IMR-90 (cell line): ENCODE results near the gene AP3B1. TPM values are rescaled to one million over a fixed set of nuclear protein-coding genes. Genes with fewer than 3 reads are reported as not detected.
A peak's percentile ranks its signal among the peaks of the same experiment; 100 is the strongest.

Experiments
- ATAC-seq: fragments of 200-7000 bp; cut with Tn5 transposase; 2 replicates; pipeline ENCODE4 v1.9.1; 2020; ENCODE audit warnings: low read depth, mild to moderate bottlenecking, moderate library complexity
- BruUV-seq: library from RNA; stranded (reverse); fragments of 400-500 nt; replicated peaks from 2 replicates; lab custom pipeline; 2021; lab: Mats Ljungman, UMichigan
- CTCF ChIA-PET: fragments of 300-600 bp; formaldehyde crosslinking; extraction: SDS; loops from one replicate; lab custom pipeline; 2021; ENCODE audit warnings: antibody characterized with exemption; lab: Yijun Ruan, JAX
- POLR2A ChIA-PET: fragments of 300-600 bp; sonication (Branson Sonifier 250); formaldehyde crosslinking; loops from one replicate; lab custom pipeline; 2022; ENCODE audit warnings: antibody characterized with exemption; ENCODE audit not compliant: unreplicated experiment; lab: Charles Lee
- DNase-seq: peaks from one replicate; pipeline ENCODE4 v3.0.0; 2013
- H2AFZ ChIP-seq: replicated peaks from 2 replicates; pipeline ENCODE3; 2013; ENCODE audit warnings: low read length, mild to moderate bottlenecking; ENCODE audit not compliant: poor library complexity
- H2AK5ac ChIP-seq: 2 replicates; pipeline ENCODE4 v1.6.1; 2013; ENCODE audit warnings: low read depth, low read length, inconsistent platforms
- H2AK9ac ChIP-seq: replicated peaks from 2 replicates; pipeline ENCODE3; 2013; ENCODE audit warnings: mild to moderate bottlenecking, low read depth, low read length, moderate library complexity; ENCODE audit not compliant: poor library complexity
- H2BK120ac ChIP-seq: 2 replicates; pipeline ENCODE4 v1.6.1; 2013; ENCODE audit warnings: low read depth, low read length, inconsistent platforms
- H2BK15ac ChIP-seq: 3 replicates; pipeline ENCODE4 v1.6.1; 2013; ENCODE audit warnings: low read depth, low read length, inconsistent platforms
- H2BK20ac ChIP-seq: 2 replicates; pipeline ENCODE4 v1.6.1; 2013; ENCODE audit warnings: low read depth, mild to moderate bottlenecking, inconsistent platforms, low read length, moderate library complexity
- H2BK5ac ChIP-seq: 2 replicates; pipeline ENCODE4 v1.6.1; 2013; ENCODE audit warnings: mild to moderate bottlenecking, low read depth, low read length, inconsistent platforms; ENCODE audit not compliant: poor library complexity, severe bottlenecking
- H3K14ac ChIP-seq: replicated peaks from 2 replicates; pipeline ENCODE4 v1.6.1; 2013; ENCODE audit warnings: low read depth, low read length, inconsistent platforms
- H3K18ac ChIP-seq: 2 replicates; pipeline ENCODE4 v1.6.1; 2013; ENCODE audit warnings: low read depth, low read length, control low read depth
- H3K23ac ChIP-seq: 2 replicates; pipeline ENCODE4 v1.6.1; 2013; ENCODE audit warnings: low read depth, low read length, inconsistent platforms
- H3K27ac ChIP-seq: 2 replicates; pipeline ENCODE4 v1.5.1; 2013; ENCODE audit warnings: mild to moderate bottlenecking, control low read depth, low read length; ENCODE audit not compliant: insufficient read depth
- H3K27me3 ChIP-seq: 2 replicates; pipeline ENCODE4 v1.6.1; 2013; ENCODE audit warnings: low read length; ENCODE audit not compliant: control insufficient read depth, insufficient read depth
- H3K36me3 ChIP-seq: 2 replicates; pipeline ENCODE4 v1.6.1; 2013; ENCODE audit warnings: low read length, mixed read lengths; ENCODE audit not compliant: control insufficient read depth, insufficient read depth
- H3K4ac ChIP-seq: 2 replicates; pipeline ENCODE4 v1.6.1; 2013; ENCODE audit warnings: low read depth, low read length, inconsistent platforms
- H3K4me1 ChIP-seq: 2 replicates; pipeline ENCODE4 v1.6.1; 2013; ENCODE audit warnings: low read length, mixed read lengths; ENCODE audit not compliant: control insufficient read depth, insufficient read depth
- H3K4me2 ChIP-seq: 2 replicates; pipeline ENCODE4 v1.6.1; 2013; ENCODE audit warnings: low read depth, mild to moderate bottlenecking, control low read depth, low read length, moderate library complexity
- H3K4me3 ChIP-seq: 2 replicates; pipeline ENCODE4 v1.5.1; 2013; ENCODE audit warnings: low read depth, mild to moderate bottlenecking, control low read depth, low read length, moderate library complexity; ENCODE audit not compliant: insufficient read depth
- H3K56ac ChIP-seq: 2 replicates; pipeline ENCODE4 v1.6.1; 2013; ENCODE audit warnings: low read length, inconsistent platforms; ENCODE audit not compliant: insufficient read depth; ENCODE audit errors: extremely low read depth
- H3K79me1 ChIP-seq, 2 experiments: 2 replicates each; pipeline ENCODE4 v1.6.1; 2013; ENCODE audit warnings: low read length in 2 of 2, inconsistent platforms in 1 of 2, low read depth in 1 of 2
- H3K9ac ChIP-seq: 2 replicates; pipeline ENCODE4 v1.6.1; 2013; ENCODE audit warnings: low read depth, low read length, control low read depth
- H3K9me1 ChIP-seq: 2 replicates; pipeline ENCODE4 v1.6.1; 2013; ENCODE audit warnings: low read length, inconsistent platforms; ENCODE audit not compliant: insufficient read depth
- H3K9me3 ChIP-seq: 2 replicates; pipeline ENCODE4 v1.6.1; 2013; ENCODE audit warnings: low read length; ENCODE audit not compliant: control insufficient read depth, insufficient read depth
- H4K20me1 ChIP-seq: 2 replicates; pipeline ENCODE4 v1.6.1; 2013; ENCODE audit warnings: low read length, inconsistent platforms; ENCODE audit not compliant: insufficient read depth
- H4K5ac ChIP-seq: 2 replicates; pipeline ENCODE4 v1.6.1; 2013; ENCODE audit warnings: mild to moderate bottlenecking, low read depth, low read length, control low read depth
- H4K8ac ChIP-seq, 2 experiments: 2 replicates each; pipeline ENCODE4 v1.6.1; 2013; ENCODE audit warnings: low read depth in 2 of 2, low read length in 2 of 2, control low read depth in 1 of 2, inconsistent platforms in 1 of 2
- H4K91ac ChIP-seq: 2 replicates; pipeline ENCODE4 v1.6.1; 2013; ENCODE audit warnings: low read depth, low read length, inconsistent platforms; ENCODE audit not compliant: insufficient read depth
- BHLHE40 ChIP-seq: fragments of 150-350 bp; IDR thresholded peaks from 2 replicates; pipeline ENCODE4 v1.6.1; 2016; ENCODE audit warnings: mild to moderate bottlenecking, low read depth, low read length
- CEBPB ChIP-seq: IDR thresholded peaks from 2 replicates; pipeline ENCODE4 v1.6.1; 2012; ENCODE audit warnings: low read depth, low read length, improper control_type of control experiment
- CHD1 ChIP-seq: IDR thresholded peaks from 2 replicates; pipeline ENCODE4 v1.6.1; 2012; ENCODE audit warnings: low read depth, low read length, improper control_type of control experiment
- CTCF ChIP-seq: conservative IDR thresholded peaks from 2 replicates; pipeline ENCODE4 v1.5.1; 2012; ENCODE audit warnings: mild to moderate bottlenecking, low read depth, low read length, improper control_type of control experiment
- FOS ChIP-seq: fragments of 150-350 bp; IDR thresholded peaks from 2 replicates; pipeline ENCODE4 v1.6.1; 2016; ENCODE audit warnings: low read depth, low read length
- MAFK ChIP-seq: IDR thresholded peaks from 2 replicates; pipeline ENCODE4 v1.6.1; 2012; ENCODE audit warnings: low read depth, low read length, improper control_type of control experiment
- MXI1 ChIP-seq: IDR thresholded peaks from 2 replicates; pipeline ENCODE4 v1.6.1; 2012; ENCODE audit warnings: low read depth, mild to moderate bottlenecking, low read length, moderate library complexity, borderline replicate concordance
- NFE2L2 ChIP-seq: fragments of 150-350 bp; IDR thresholded peaks from 2 replicates; pipeline ENCODE4 v1.6.1; 2016; ENCODE audit warnings: low read depth, mild to moderate bottlenecking, low read length
- RAD21 ChIP-seq: IDR thresholded peaks from 2 replicates; pipeline ENCODE4 v1.6.1; 2012; ENCODE audit warnings: low read length, improper control_type of control experiment
- RFX5 ChIP-seq: IDR thresholded peaks from 2 replicates; pipeline ENCODE4 v1.8.0; 2012; ENCODE audit warnings: low read depth, mild to moderate bottlenecking, low read length, moderate library complexity
- SMC3 ChIP-seq: fragments of 150-350 bp; IDR thresholded peaks from 2 replicates; pipeline ENCODE4 v1.6.1; 2016; ENCODE audit warnings: low read depth, mild to moderate bottlenecking, antibody characterized with exemption, low read length, moderate library complexity
- dilution Hi-C: fragments of 300-500 bp; cut with HindIII; formaldehyde crosslinking; loops from one replicate; pipeline ENCODE4 v1.14.3; 2018; ENCODE audit warnings: low sequenced_read_pairs; ENCODE audit not compliant: unreplicated experiment
- in situ Hi-C: fragments of 300-500 bp; cut with MboI; formaldehyde crosslinking; loops from 3 replicates; pipeline ENCODE4 v1.14.3; 2019; ENCODE audit warnings: low sequenced_read_pairs, inconsistent platforms, mixed read lengths
- intact Hi-C: fragments of 100-400 bp; cut with micrococcal nuclease; formaldehyde crosslinking; loops from 2 replicates; pipeline ENCODE4 v1.10.0; 2022
- polyA plus RNA-seq, 3 experiments: library from polyadenylated mRNA; depleted of rRNA; stranded (reverse); fragments of >200 nt; gene quantifications; 2 replicates each; pipeline ENCODE4 v1.2.3, GENCODE V29; 2012; ENCODE audit warnings: low replicate concordance in 1 of 3
- total RNA-seq: library from RNA; depleted of rRNA; stranded (reverse); fragments of >200 nt; gene quantifications from 2 replicates; pipeline ENCODE4 v1.2.3, GENCODE V29; 2012

The AP3B1 gene
- total and polyA plus RNA-seq, 2 of the 4 experiments (the other 2 are of a cell fraction), result 33.1 to 59.0 TPM

GRCh38 chr5:78269088-78269703, 25.3 kb downstream of the AP3B1 start:
- H3K23ac ChIP-seq, result no peak overlapping the region
- H2BK5ac ChIP-seq, result no peak overlapping the region
- dilution Hi-C loops (no loop called here), intact Hi-C loops (loop anchor here (5.0 to 10.0 kb wide), 3 partner anchors 152 to 704 kb away; no protein-coding TSS in a partner anchor), in situ Hi-C loops (loop anchor here (25.0 kb wide), 1 partner anchor 707 kb away; no protein-coding TSS in a partner anchor)
- no peaks in the 10 kb centered on the region for H3K9me3 ChIP-seq
- TF ChIP-seq NFE2L2 (no peak), FOS (no peak), CHD1 (no peak), MAFK (peak; percentile 97), SMC3 (no peak; the same call in 1 of the 2 replicates), MXI1 (no peak), CTCF (peak; percentile 48), RAD21 (peak; percentile 37), CEBPB (no peak), RFX5 (no peak), BHLHE40 (no peak)
- H3K9ac ChIP-seq, result no peak overlapping the region
- no peak overlapping the region for H2AFZ ChIP-seq
- no peak overlapping the region for H4K5ac ChIP-seq
- BruUV-seq, result no TSS peak
- ATAC-seq, result peak; percentile 59; the same call in 1 of the 2 replicates
- ChIA-PET CTCF (interaction anchor here (1.4 kb wide), 1 partner anchor 47 kb away, joined by 3 read pairs; no protein-coding TSS in a partner anchor), POLR2A (no interaction called here)
- no peak overlapping the region for H3K56ac ChIP-seq
- peak; percentile 12 for DNase-seq
- no peak overlapping the region for H2BK120ac ChIP-seq
- no peak overlapping the region for H4K91ac ChIP-seq
- peaks cover 10% of the 10 kb centered on the region; the same call in 1 of the 2 replicates for H4K20me1 ChIP-seq
- H3K4me1 ChIP-seq, result peaks cover 3% of the 10 kb centered on the region; the same call in 1 of the 2 replicates
- H2BK15ac ChIP-seq, result no peak overlapping the region
- H3K27me3 ChIP-seq, result no peaks in the 10 kb centered on the region
- H3K4me2 ChIP-seq, result no peak overlapping the region
- no peak overlapping the region for H3K27ac ChIP-seq
- H3K79me1 ChIP-seq, result peaks cover 22 to 34% of the 10 kb centered on the region in 2 experiments
- H2BK20ac ChIP-seq, result no peak overlapping the region
- H3K36me3 ChIP-seq, result peaks cover 2% of the 10 kb centered on the region; the same call in 1 of the 2 replicates
- no peak overlapping the region for H2AK5ac ChIP-seq
- no peak overlapping the region for H3K14ac ChIP-seq
- no peak overlapping the region for H3K4ac ChIP-seq
- H3K9me1 ChIP-seq, result 0 out of 2 replicates have a peak, but pooled peaks cover 4% of the 10 kb centered on the region
- no peak overlapping the region for H3K4me3 ChIP-seq
- no peak overlapping the region for H2AK9ac ChIP-seq
- no peak overlapping the region for H4K8ac ChIP-seq
- no peak overlapping the region for H3K18ac ChIP-seq
